Neural cell (in vitro differentiated cells): Measurements from ENCODE around the gene WFIKKN1.

ENCODE experiments used
- CTCF ChIP-seq: fragments of 450-650 bp; IDR thresholded peaks from 2 replicates; pipeline ENCODE4 v1.5.1; 2014; ENCODE audit warnings: antibody characterized with exemption, mild to moderate bottlenecking, moderate library complexity; ENCODE audit not compliant: poor library complexity, severe bottlenecking
- EP300 ChIP-seq: fragments of 450-650 bp; conservative IDR thresholded peaks from 2 replicates; pipeline ENCODE4 v1.6.1; 2014; ENCODE audit warnings: antibody characterized with exemption, mild to moderate bottlenecking, moderate library complexity; ENCODE audit not compliant: poor library complexity, severe bottlenecking
- POLR2AphosphoS5 ChIP-seq: IDR thresholded peaks from 2 replicates; pipeline ENCODE4 v1.6.1; 2012
- REST ChIP-seq: IDR thresholded peaks from 2 replicates; pipeline ENCODE4 v1.6.1; 2012; ENCODE audit warnings: borderline replicate concordance
- SMC3 ChIP-seq: fragments of 450-650 bp; conservative IDR thresholded peaks from 2 replicates; pipeline ENCODE4 v1.6.1; 2014; ENCODE audit warnings: antibody characterized with exemption, mild to moderate bottlenecking, moderate library complexity; ENCODE audit not compliant: poor library complexity
- TAF1 ChIP-seq: IDR thresholded peaks from 2 replicates; pipeline ENCODE4 v1.6.1; 2012; ENCODE audit warnings: low read depth

GRCh38 chr16:616733-617586 is 13.8 kb upstream of the WFIKKN1 start:
- no peak for TF ChIP-seq CTCF
- TF ChIP-seq POLR2AphosphoS5, result no peak
- TF ChIP-seq EP300, result no peak
- TF ChIP-seq TAF1, result no peak
- TF ChIP-seq REST, result no peak
- no peak for TF ChIP-seq SMC3
